K562 (cell line): Measurements from ENCODE around the gene ARHGAP4. TPM values are rescaled to one million over a fixed set of nuclear protein-coding genes. Genes with fewer than 3 reads are reported as not detected.

Experiments used
- ATF6 ChIP-seq: sonication (generic); formaldehyde crosslinking; IDR thresholded peaks from 2 replicates; pipeline ENCODE4 v1.4.0; 2020; ENCODE audit warnings: mild to moderate bottlenecking, missing genetic modification reagents
- CREM ChIP-seq: IDR thresholded peaks from 2 replicates; pipeline ENCODE4 v1.6.1; 2014; ENCODE audit warnings: antibody characterized with exemption, low read depth
- E2F3 ChIP-seq: fragments of 250-450 bp; sonication (Bioruptor Pico); IDR thresholded peaks from 2 replicates; pipeline ENCODE4 v1.4.0; 2020; ENCODE audit warnings: mild to moderate bottlenecking
- LCOR ChIP-seq: sonication (generic); formaldehyde crosslinking; IDR thresholded peaks from 2 replicates; pipeline ENCODE4 v1.8.0; 2022; ENCODE audit warnings: mild to moderate bottlenecking, missing genetic modification reagents
- MECOM ChIP-seq: fragments of 250-450 bp; sonication (Bioruptor Pico); IDR thresholded peaks from 2 replicates; pipeline ENCODE4 v1.8.0; 2022; ENCODE audit warnings: inconsistent platforms
- PHF8 ChIP-seq: fragments of 200-600 bp; sonication (generic); IDR thresholded peaks from 2 replicates; pipeline ENCODE4 v1.6.1; 2012; ENCODE audit warnings: mixed run types, mild to moderate bottlenecking, inconsistent platforms, low read length, moderate library complexity, borderline replicate concordance
- PML ChIP-seq: IDR thresholded peaks from 2 replicates; pipeline ENCODE4 v1.6.1; 2012; ENCODE audit warnings: low read length, inconsistent platforms
- PURB ChIP-seq: sonication (generic); formaldehyde crosslinking; IDR thresholded peaks from 2 replicates; pipeline ENCODE4 v1.9.0; 2021; ENCODE audit warnings: low read depth, mild to moderate bottlenecking, missing genetic modification reagents
- RFX5 ChIP-seq: IDR thresholded peaks from 2 replicates; pipeline ENCODE4 v1.6.1; 2011; ENCODE audit warnings: low read depth, mild to moderate bottlenecking, improper control_type of control experiment, low read length
- SIN3A ChIP-seq, 2 experiments: fragments of 150-350 bp in 1 of 2; IDR thresholded peaks; 2 replicates each; pipeline ENCODE4 v1.6.1; 2011 to 2016; ENCODE audit warnings: borderline replicate concordance in 2 of 2, low read depth in 2 of 2, low read length in 2 of 2, mild to moderate bottlenecking in 2 of 2, moderate library complexity in 2 of 2; ENCODE audit not compliant: control insufficient read depth in 1 of 2
- THRAP3 ChIP-seq: fragments of 450-650 bp; IDR thresholded peaks from 2 replicates; pipeline ENCODE4 v1.6.1; 2016; ENCODE audit warnings: mild to moderate bottlenecking, inconsistent platforms, borderline replicate concordance
- TRIM25 ChIP-seq: fragments of 450-650 bp; IDR thresholded peaks from 2 replicates; pipeline ENCODE4 v1.7.0; 2016; ENCODE audit warnings: borderline replicate concordance
- ZMIZ1 ChIP-seq, 2 experiments: fragments of 150-350 bp in 1 of 2; IDR thresholded peaks; 2 replicates each; pipeline ENCODE4 v1.6.1; 2012 to 2016; ENCODE audit warnings: low read depth in 2 of 2, low read length in 2 of 2, mild to moderate bottlenecking in 1 of 2, moderate library complexity in 1 of 2
- ZNF121 ChIP-seq: sonication (generic); formaldehyde crosslinking; conservative IDR thresholded peaks from 2 replicates; pipeline ENCODE4 v1.8.0; 2022; ENCODE audit warnings: missing genetic modification reagents
- ZNF589 ChIP-seq: fragments of 200-800 bp; sonication (Bioruptor generic); IDR thresholded peaks from 2 replicates; pipeline ENCODE4 v1.6.1; 2016; ENCODE audit warnings: low read depth, missing genetic modification characterization, missing compliant biosample characterization
- polyA plus RNA-seq, 8 experiments: library from polyadenylated mRNA; depleted of rRNA in 4 of 8; stranded (reverse) in 5 of 8; unstranded in 3 of 8; fragments of >200 nt; fragmentation: Nextera tagmentation in 2 of 8; fragmentation: Illumina TruSeq in 1 of 8; extraction: Ambion mirVana in 2 of 8; extraction: Trizol in 1 of 8; gene quantifications; 2 replicates each; pipeline versions ENCODE4 v1.2.1 to v1.2.3, GENCODE V29; 2011 to 2014; ENCODE audit warnings: inconsistent platforms in 1 of 8, missing spikeins in 1 of 8
- total RNA-seq, 7 experiments: library from RNA; depleted of rRNA in 6 of 7; stranded (reverse); fragments of >200 nt in 6 of 7; fragmentation: Illumina TruSeq in 2 of 7; extraction: Trizol in 2 of 7; gene quantifications; 2 replicates each; pipeline versions ENCODE4 v1.2.1 to v1.2.3, GENCODE V29; 2011 to 2021; ENCODE audit warnings: low replicate concordance in 1 of 7

ARHGAP4 gene
- total and polyA plus RNA-seq, 9 of the 15 experiments (the other 6 are each of a cell fraction or from before 2014, with no cell fraction given): 0.30 to 81.8 (median 13.5) TPM

GRCh38 chrX:153875391-153876111 is 50.5 kb downstream of the ARHGAP4 start (continued):
- peak; percentile 100 for TF ChIP-seq ATF6 (CRISPR knock-in tag)
- no peak for TF ChIP-seq ZNF589 (CRISPR knock-in tag)
- peak; percentile 31; the same call in 1 of the 2 replicates for TF ChIP-seq ZNF121
- TF ChIP-seq PURB (CRISPR knock-in tag): no peak
- no peak for TF ChIP-seq PML
- TF ChIP-seq SIN3A (IDR thresholded peaks at IDR 0.05; ENCODE audit: borderline replicate concordance in 2 of 2, control insufficient read depth in 1 of 2, low read depth in 2 of 2, low read length in 2 of 2): peak; percentile 100
- TF ChIP-seq PHF8: no peak
- peak; percentile 99 for TF ChIP-seq LCOR (CRISPR knock-in tag)
- TF ChIP-seq RFX5: no peak
- TF ChIP-seq THRAP3: no peak
- no peak for TF ChIP-seq ZMIZ1 (IDR thresholded peaks at IDR 0.05; ENCODE audit: low read depth in 2 of 2, low read length in 2 of 2)
- no peak for TF ChIP-seq MECOM (CRISPR knock-in tag)
- no peak for TF ChIP-seq E2F3 (CRISPR knock-in tag)
- TF ChIP-seq TRIM25: no peak
- TF ChIP-seq CREM: peak; percentile 81
